Measurements from ENCODE around the gene ATP9A. TPM values are rescaled to one million over a fixed set of nuclear protein-coding genes. Genes with fewer than 3 reads are reported as not detected.

Gene ATP9A
- total and polyA plus RNA-seq, 10 of the 15 experiments (the other 5 are each of a cell fraction or from before 2014, with no cell fraction given) = 0.03 to 0.81 (median 0.14) TPM

GRCh38 chr20:51668515-51668914 is 99.7 kb downstream of the ATP9A start:
- ATAC-seq = no peak
- 39% methylated on average over 6 of the region's 6 CpGs for WGBS (ENCODE audit: insufficient coverage, insufficient replicate concordance, low lambda C conversion rate, missing lambda C conversion rate)
- SMC1A ChIA-PET (ENCODE audit: uncharacterized antibody, unreplicated experiment) = no interaction called here
- H3K9ac ChIP-seq (ENCODE audit: control insufficient read depth, insufficient read depth, low read length) = no peak overlapping the region
- no peaks in the 10 kb centered on the region for H4K20me1 ChIP-seq (ENCODE audit: control insufficient read depth, insufficient read depth)
- POLR2A ChIA-PET = no interaction called here
- H3K27ac ChIP-seq (ENCODE audit: control insufficient read depth, insufficient read depth) = no peak overlapping the region
- H3K27me3 ChIP-seq (replicated peaks in 1 of 2; ENCODE audit: control insufficient read depth in 2 of 2, insufficient read depth in 2 of 2, low read length in 1 of 2) = no peaks in the 10 kb centered on the region; a peak in 1 of 4 replicates
- no peak overlapping the region for H3K4me3 ChIP-seq
- no peaks in the 10 kb centered on the region for H3K79me2 ChIP-seq (ENCODE audit: control insufficient read depth, insufficient read depth, low read length)
- no peaks in the 10 kb centered on the region for H3K4me1 ChIP-seq (ENCODE audit: control insufficient read depth, insufficient read depth, low read length)
- no peaks in the 10 kb centered on the region for H3K9me3 ChIP-seq (replicated peaks; ENCODE audit: control insufficient read depth, insufficient read depth, low read length)
- no peak overlapping the region for H2AFZ ChIP-seq (ENCODE audit: control insufficient read depth, low read depth, low read length)
- CTCF ChIA-PET = no interaction called here
- intact Hi-C loops (cut with micrococcal nuclease; ENCODE audit: unreplicated experiment) = no loop called here
- H3K4me2 ChIP-seq (ENCODE audit: control insufficient read depth, insufficient read depth) = no peak overlapping the region
- FAIRE-seq = no peak
- in situ Hi-C loops (cut with MboI) = no loop called here
- no peak for DNase-seq (ENCODE audit: low read depth, low spot score)
- no TSS peak for BruUV-seq (replicated peaks)
- RAD21 ChIA-PET (ENCODE audit: unreplicated experiment) = no interaction called here
- no peaks in the 10 kb centered on the region for H3K36me3 ChIP-seq (ENCODE audit: control insufficient read depth in 2 of 2, insufficient read depth in 2 of 2, low read length in 1 of 2)
- TF ChIP-seq SUPT20H (IDR thresholded peaks at IDR 0.05; ENCODE audit: borderline replicate concordance, control insufficient read depth, low read depth, low read length) (no peak), BACH1 (IDR thresholded peaks at IDR 0.05; ENCODE audit: borderline replicate concordance) (no peak), RELA (IDR thresholded peaks at IDR 0.05; ENCODE audit: borderline replicate concordance, partially characterized antibody) (no peak), CHD1 (IDR thresholded peaks at IDR 0.05; ENCODE audit: low read depth, low read length) (no peak), RFX5 (IDR thresholded peaks at IDR 0.05; ENCODE audit: low read depth, low read length) (no peak), POU2F2 (IDR thresholded peaks at IDR 0.05; ENCODE audit: borderline replicate concordance, low read depth, low read length) (no peak), CREM (IDR thresholded peaks at IDR 0.05; ENCODE audit: low read depth) (no peak), SMARCA5 (IDR thresholded peaks at IDR 0.05) (no peak), ZBTB4 (CRISPR knock-in tag; IDR thresholded peaks at IDR 0.05) (no peak), ZNF207 (IDR thresholded peaks at IDR 0.05; ENCODE audit: borderline replicate concordance) (no peak), JUND (IDR thresholded peaks at IDR 0.05; ENCODE audit: low read depth, low read length) (no peak), STAT3 (IDR thresholded peaks at IDR 0.05; ENCODE audit: low read depth, low read length) (no peak), BCLAF1 (IDR thresholded peaks at IDR 0.05) (no peak), BCL3 (IDR thresholded peaks at IDR 0.05; ENCODE audit: borderline replicate concordance, insufficient read depth, low read depth, low read length, poor library complexity, severe bottlenecking) (no peak)

Measured in GM12878 (cell line).